HEK293T (cell line): ENCODE measurements around the gene SHPK.

Experiments
- ARNT ChIP-seq: fragments of 450-650 bp; IDR thresholded peaks from 2 replicates; pipeline ENCODE4 v1.6.1; 2017; ENCODE audit warnings: mild to moderate bottlenecking
- BHLHE40 ChIP-seq: fragments of 450-650 bp; IDR thresholded peaks from 2 replicates; pipeline ENCODE4 v1.6.1; 2016; ENCODE audit warnings: mild to moderate bottlenecking, moderate library complexity, borderline replicate concordance
- CTBP1 ChIP-seq: fragments of 450-650 bp; IDR thresholded peaks from 2 replicates; pipeline ENCODE4 v1.6.1; 2016; ENCODE audit warnings: borderline replicate concordance
- ELF4 ChIP-seq: fragments of 450-650 bp; IDR thresholded peaks from 2 replicates; pipeline ENCODE4 v1.6.1; 2017; ENCODE audit warnings: antibody characterized with exemption
- FOXA1 ChIP-seq: fragments of 450-650 bp; IDR thresholded peaks from 2 replicates; pipeline ENCODE4 v1.6.1; 2016; ENCODE audit warnings: mild to moderate bottlenecking
- FOXK2 ChIP-seq: fragments of 450-650 bp; IDR thresholded peaks from 2 replicates; pipeline ENCODE4 v1.6.1; 2016; ENCODE audit warnings: mild to moderate bottlenecking
- FOXM1 ChIP-seq: fragments of 450-650 bp; IDR thresholded peaks from 2 replicates; pipeline ENCODE4 v1.6.1; 2017; ENCODE audit warnings: mild to moderate bottlenecking, borderline replicate concordance
- HDGF ChIP-seq: fragments of 450-650 bp; IDR thresholded peaks from 2 replicates; pipeline ENCODE4 v1.6.1; 2017; ENCODE audit warnings: antibody characterized with exemption, borderline replicate concordance
- NFRKB ChIP-seq: fragments of 450-650 bp; IDR thresholded peaks from 2 replicates; pipeline ENCODE4 v1.6.1; 2016; ENCODE audit warnings: mild to moderate bottlenecking, moderate library complexity
- SP1 ChIP-seq: fragments of 450-650 bp; IDR thresholded peaks from 2 replicates; pipeline ENCODE4 v1.6.1; 2017

DNA sequence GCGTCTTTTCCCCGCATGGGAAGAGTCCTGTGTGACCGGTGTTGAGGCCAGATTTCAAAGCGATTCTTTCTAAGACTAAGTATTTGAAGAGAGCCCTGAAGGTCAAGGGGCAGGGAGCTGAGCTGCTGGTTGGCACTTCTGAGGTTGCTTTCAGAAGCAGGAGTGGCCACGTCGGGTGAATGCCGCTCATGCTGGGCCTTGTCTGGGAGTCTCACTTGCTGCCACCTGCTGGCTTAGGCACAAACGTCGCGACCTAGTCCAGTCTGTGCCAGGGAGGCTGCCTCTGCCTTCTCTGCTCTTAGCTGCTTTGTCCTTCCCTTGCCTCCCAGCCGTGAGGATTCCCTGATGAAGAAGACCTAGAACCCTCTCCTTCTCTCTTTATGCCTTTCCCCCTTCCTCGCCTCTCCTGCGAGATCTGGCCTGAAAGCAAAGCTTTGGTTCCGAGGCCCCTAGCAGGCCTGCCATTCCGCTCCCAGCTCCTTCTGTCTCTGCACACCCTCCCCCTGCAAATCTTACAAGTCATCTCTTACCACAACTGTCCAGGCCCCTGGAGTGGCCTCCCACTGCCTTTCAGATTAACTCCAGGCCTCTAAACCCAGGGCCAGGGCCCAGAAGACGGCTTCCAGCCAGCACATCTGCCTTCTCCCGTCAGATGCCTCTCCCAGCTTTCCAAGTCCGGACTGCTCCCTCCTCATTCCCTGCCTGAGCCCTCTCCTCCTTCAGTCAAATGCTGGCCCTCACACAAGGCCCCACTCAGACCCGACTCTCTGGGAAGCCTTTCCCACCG lies 11.9 kb upstream of the SHPK start:
- TF ChIP-seq BHLHE40 (no peak), CTBP1 (no peak), FOXM1 (no peak), FOXA1 (no peak), NFRKB (no peak), SP1 (no peak), ARNT (no peak), ELF4 (no peak), HDGF (no peak), FOXK2 (no peak)
